Gastroesophageal sphincter (tissue), 4 donors: Measurements from ENCODE around the gene SNRNP70. TPM values are rescaled to one million over a fixed set of nuclear protein-coding genes. Genes with fewer than 3 reads are reported as not detected.

Source experiments
- ATAC-seq: fragments of 150-250 bp; one replicate; pipeline ENCODE4 v1.9.1; 2016; ENCODE audit warnings: mild to moderate bottlenecking, moderate library complexity
- H3K27ac ChIP-seq, 4 donors: fragments of 200-600 bp; sonication (generic) in 3 of 4; 1 replicate in 3 of 4; 2 replicates in 1 of 4; pipeline ENCODE4 v1.5.1; 2016 to 2019
- H3K27me3 ChIP-seq: fragments of 200-600 bp; sonication (generic); one replicate; pipeline ENCODE4 v1.5.1; 2019
- H3K36me3 ChIP-seq, 2 donors: fragments of 200-600 bp; sonication (generic); one replicate each; pipeline ENCODE4 v1.5.1; 2019; ENCODE audit warnings: control low read depth in 1 of 2
- H3K4me1 ChIP-seq, 3 donors: fragments of 200-600 bp; sonication (generic); 1 replicate in 2 of 3; 2 replicates in 1 of 3; pipeline ENCODE4 v1.5.1; 2016 to 2019; ENCODE audit warnings: control low read depth in 2 of 3
- H3K4me3 ChIP-seq, 2 donors: fragments of 200-600 bp; sonication (generic); one replicate each; pipeline ENCODE4 v1.5.1; 2019; ENCODE audit warnings: mild to moderate bottlenecking in 1 of 2, moderate library complexity in 1 of 2
- H3K9me3 ChIP-seq, 3 donors: fragments of 200-600 bp; sonication (generic); one replicate each; pipeline ENCODE4 v1.5.1; 2017 to 2019; ENCODE audit warnings: control low read depth in 2 of 3
- EP300 ChIP-seq: sonication (generic); formaldehyde crosslinking; IDR thresholded peaks from one replicate; pipeline ENCODE4 v1.6.1; 2017; ENCODE audit warnings: antibody characterized with exemption, mild to moderate bottlenecking
- POLR2A ChIP-seq, 2 donors: fragments of 450-650 bp; IDR thresholded peaks; one replicate each; pipeline ENCODE4 v1.6.1; 2017; ENCODE audit warnings: antibody characterized with exemption in 2 of 2, mild to moderate bottlenecking in 2 of 2, moderate library complexity in 1 of 2
- POLR2AphosphoS5 ChIP-seq: sonication (generic); formaldehyde crosslinking; IDR thresholded peaks from one replicate; pipeline ENCODE4 v1.6.1; 2017; ENCODE audit warnings: antibody characterized with exemption
- WGBS, 2 donors: methylation state at CpG; one replicate each; pipeline ENCODE4 v1.1.5; 2018; ENCODE audit warnings: low coverage in 1 of 2; 5-methylcytosine and 5-hydroxymethylcytosine counted together
- total RNA-seq, 4 donors: library from RNA; depleted of rRNA; stranded (reverse); fragments of >200 nt; gene quantifications; one replicate each; pipeline ENCODE4 v1.1.0, GENCODE V29; 2016
- TF ChIP-seq, protein P1 (sequence below), 4 experiments: fragments of 200-600 bp in 2 of 4; fragments of 450-650 bp in 2 of 4; sonication (generic) in 1 of 4; IDR thresholded peaks; one replicate each; pipeline ENCODE4 v1.5.1; 2017 to 2019; ENCODE audit warnings: antibody characterized with exemption in 4 of 4, mild to moderate bottlenecking in 2 of 4, moderate library complexity in 2 of 4

SNRNP70 gene
- total RNA-seq, 4 donors from 2014 or later = 77.4 to 323 (median 192) TPM

DNA sequence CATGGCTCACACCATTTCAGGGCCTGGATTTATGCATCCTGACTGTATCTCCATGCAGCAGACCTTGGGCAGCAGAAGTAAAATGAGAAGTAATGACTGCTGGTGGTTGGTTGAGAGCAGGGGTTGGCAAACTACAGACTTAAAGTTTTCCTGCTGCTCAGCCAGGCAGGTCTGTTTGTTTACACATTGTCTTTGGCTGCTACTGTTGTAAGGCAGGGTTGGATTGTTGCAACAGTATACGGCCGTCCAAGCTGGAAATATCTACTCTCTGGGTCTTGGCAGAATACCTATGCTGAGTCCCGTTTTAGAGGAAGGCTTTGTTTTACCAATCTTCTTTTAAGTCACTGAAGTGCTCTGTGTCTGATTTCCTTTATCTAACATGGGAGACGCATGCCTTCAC, 13.5 kb downstream of the SNRNP70 start:
- TF ChIP-seq, protein P1, sequence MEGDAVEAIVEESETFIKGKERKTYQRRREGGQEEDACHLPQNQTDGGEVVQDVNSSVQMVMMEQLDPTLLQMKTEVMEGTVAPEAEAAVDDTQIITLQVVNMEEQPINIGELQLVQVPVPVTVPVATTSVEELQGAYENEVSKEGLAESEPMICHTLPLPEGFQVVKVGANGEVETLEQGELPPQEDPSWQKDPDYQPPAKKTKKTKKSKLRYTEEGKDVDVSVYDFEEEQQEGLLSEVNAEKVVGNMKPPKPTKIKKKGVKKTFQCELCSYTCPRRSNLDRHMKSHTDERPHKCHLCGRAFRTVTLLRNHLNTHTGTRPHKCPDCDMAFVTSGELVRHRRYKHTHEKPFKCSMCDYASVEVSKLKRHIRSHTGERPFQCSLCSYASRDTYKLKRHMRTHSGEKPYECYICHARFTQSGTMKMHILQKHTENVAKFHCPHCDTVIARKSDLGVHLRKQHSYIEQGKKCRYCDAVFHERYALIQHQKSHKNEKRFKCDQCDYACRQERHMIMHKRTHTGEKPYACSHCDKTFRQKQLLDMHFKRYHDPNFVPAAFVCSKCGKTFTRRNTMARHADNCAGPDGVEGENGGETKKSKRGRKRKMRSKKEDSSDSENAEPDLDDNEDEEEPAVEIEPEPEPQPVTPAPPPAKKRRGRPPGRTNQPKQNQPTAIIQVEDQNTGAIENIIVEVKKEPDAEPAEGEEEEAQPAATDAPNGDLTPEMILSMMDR (IDR thresholded peaks at IDR 0.05) = no peak
- TF ChIP-seq EP300 (no peak), POLR2A (IDR thresholded peaks at IDR 0.05) (no peak), POLR2AphosphoS5 (no peak)
- no peaks in the 10 kb centered on the region for H3K27me3 ChIP-seq
- H3K4me3 ChIP-seq = no peak overlapping the region
- peaks cover 0 to 99% of the 10 kb centered on the region in 2 donors for H3K36me3 ChIP-seq
- ATAC-seq = no peak
- H3K4me1 ChIP-seq = peaks cover 0 to 38% (median 0%) of the 10 kb centered on the region in 3 donors
- H3K27ac ChIP-seq = no peak overlapping the region
- 76% methylated on average over 4 of the region's 4 CpGs; no CpG with 5 or more reads in 1 of the 2 donors for WGBS, 2 donors
- H3K9me3 ChIP-seq = no peaks in the 10 kb centered on the region

DNA sequence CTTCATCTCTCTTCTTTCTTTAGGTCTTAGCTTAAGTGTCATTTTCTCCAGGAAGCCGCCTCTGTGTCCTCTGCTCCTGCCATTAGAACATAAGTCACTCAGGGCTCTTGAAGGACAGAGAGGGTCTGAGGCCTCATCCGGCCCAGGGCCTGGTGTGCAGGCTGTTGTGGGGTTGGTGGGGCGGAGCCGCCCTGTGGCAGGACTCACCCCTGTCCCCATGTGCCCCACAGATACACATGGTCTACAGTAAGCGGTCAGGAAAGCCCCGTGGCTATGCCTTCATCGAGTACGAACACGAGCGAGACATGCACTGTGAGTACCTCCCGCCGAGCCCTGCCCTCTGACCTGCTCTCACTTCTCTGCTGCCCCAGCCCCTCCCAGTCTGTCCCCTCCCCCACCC, 15.9 kb downstream of the SNRNP70 start:
- Histone ChIP-seq H3K36me3 (peaks cover 0 to 100% of the 10 kb centered on the region in 2 donors), H3K27ac (no peak overlapping the region), H3K9me3 (no peaks in the 10 kb centered on the region), H3K4me3 (no peak overlapping the region), H3K4me1 (peaks cover 0 to 19% (median 0%) of the 10 kb centered on the region in 3 donors), H3K27me3 (no peaks in the 10 kb centered on the region)
- 100% methylated on average over 1 of the region's 12 CpGs; no CpG with 5 or more reads in 1 of the 2 donors for WGBS, 2 donors
- no peak for ATAC-seq
- TF ChIP-seq POLR2AphosphoS5 = no peak
- TF ChIP-seq, protein P1 (IDR thresholded peaks at IDR 0.05) = no peak
- no peak for TF ChIP-seq POLR2A (IDR thresholded peaks at IDR 0.05)
- no peak for TF ChIP-seq EP300

DNA sequence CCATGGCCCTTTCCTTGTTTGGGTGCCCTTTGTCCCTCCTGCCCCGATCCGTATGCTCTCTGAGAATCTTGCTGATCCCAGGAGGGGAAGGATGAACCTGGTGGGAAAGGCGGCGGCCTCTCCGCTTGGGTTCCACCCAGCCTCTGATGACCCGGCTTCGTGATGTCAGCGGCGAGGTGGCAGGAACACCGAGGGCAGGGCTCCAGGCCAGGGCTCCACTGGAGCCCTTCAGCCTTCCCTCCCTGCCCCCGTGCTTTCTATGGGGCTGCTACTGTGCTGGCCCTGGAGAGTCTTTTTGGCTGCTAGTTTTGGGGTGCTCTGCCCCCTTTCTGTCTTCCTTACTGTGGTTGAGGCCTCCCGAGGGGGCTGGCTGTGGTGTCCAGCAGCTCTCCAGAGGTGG, 17.1 kb downstream of the SNRNP70 start:
- H3K4me3 ChIP-seq = no peak overlapping the region
- TF ChIP-seq, protein P1 (IDR thresholded peaks at IDR 0.05) = no peak
- H3K27ac ChIP-seq = no peak overlapping the region
- ATAC-seq = no peak
- H3K27me3 ChIP-seq = no peaks in the 10 kb centered on the region
- WGBS, 2 donors = no CpG with 5 or more reads among the region's 12 CpGs
- peaks cover 0 to 100% of the 10 kb centered on the region in 2 donors for H3K36me3 ChIP-seq
- H3K9me3 ChIP-seq = no peaks in the 10 kb centered on the region
- peaks cover 0 to 19% (median 0%) of the 10 kb centered on the region in 3 donors for H3K4me1 ChIP-seq

DNA sequence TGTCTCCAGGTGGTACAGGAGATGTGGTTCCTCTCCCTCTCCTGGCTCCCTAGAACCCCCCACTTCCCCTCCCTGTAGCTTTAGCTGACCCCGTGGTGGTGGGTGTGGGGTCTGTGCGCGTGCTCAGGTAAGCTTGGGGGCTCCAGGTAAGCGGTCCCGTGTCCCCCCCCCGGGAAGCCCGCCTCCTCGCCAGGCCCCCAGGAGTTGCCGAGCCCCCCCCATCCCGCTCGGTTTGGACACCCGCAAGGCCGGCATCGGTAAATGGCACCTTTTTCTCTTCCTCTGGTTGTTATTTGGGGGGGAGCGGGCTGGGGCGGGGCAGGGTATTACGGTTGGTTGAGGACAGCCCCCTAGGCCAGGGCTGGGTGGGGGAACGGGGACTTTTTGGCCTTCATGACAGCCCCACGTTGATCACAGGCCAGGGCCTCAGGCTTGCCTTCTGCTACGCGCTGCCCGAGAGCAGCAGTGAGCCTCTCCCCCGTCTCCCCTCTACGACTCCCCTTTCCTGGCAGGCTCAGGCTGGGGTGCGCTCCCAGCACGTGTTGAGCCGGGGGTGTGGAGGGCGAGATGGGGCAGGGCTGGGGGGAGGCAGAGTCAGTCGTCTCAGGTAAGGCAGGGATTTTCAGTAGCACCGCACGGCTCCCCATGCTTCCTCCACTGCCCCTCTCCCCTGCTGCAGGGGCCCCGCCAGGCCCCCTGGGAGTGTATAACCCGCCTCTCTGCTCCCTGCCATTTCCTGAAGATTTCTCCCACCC, 18.3 kb downstream of the SNRNP70 start:
- ATAC-seq = no peak
- peaks cover 0 to 100% of the 10 kb centered on the region in 2 donors for H3K36me3 ChIP-seq
- TF ChIP-seq POLR2AphosphoS5 (no peak), EP300 (no peak), POLR2A (IDR thresholded peaks at IDR 0.05) (no peak)
- TF ChIP-seq, protein P1 (IDR thresholded peaks at IDR 0.05) = no peak
- no peaks in the 10 kb centered on the region for H3K9me3 ChIP-seq
- no peak overlapping the region for H3K4me3 ChIP-seq
- no peaks in the 10 kb centered on the region for H3K27me3 ChIP-seq
- no peak overlapping the region for H3K27ac ChIP-seq
- peaks cover 0 to 7% (median 0%) of the 10 kb centered on the region in 3 donors for H3K4me1 ChIP-seq
- 79 to 80% methylated on average over 2 to 6 of the region's 33 CpGs for WGBS, 2 donors

DNA sequence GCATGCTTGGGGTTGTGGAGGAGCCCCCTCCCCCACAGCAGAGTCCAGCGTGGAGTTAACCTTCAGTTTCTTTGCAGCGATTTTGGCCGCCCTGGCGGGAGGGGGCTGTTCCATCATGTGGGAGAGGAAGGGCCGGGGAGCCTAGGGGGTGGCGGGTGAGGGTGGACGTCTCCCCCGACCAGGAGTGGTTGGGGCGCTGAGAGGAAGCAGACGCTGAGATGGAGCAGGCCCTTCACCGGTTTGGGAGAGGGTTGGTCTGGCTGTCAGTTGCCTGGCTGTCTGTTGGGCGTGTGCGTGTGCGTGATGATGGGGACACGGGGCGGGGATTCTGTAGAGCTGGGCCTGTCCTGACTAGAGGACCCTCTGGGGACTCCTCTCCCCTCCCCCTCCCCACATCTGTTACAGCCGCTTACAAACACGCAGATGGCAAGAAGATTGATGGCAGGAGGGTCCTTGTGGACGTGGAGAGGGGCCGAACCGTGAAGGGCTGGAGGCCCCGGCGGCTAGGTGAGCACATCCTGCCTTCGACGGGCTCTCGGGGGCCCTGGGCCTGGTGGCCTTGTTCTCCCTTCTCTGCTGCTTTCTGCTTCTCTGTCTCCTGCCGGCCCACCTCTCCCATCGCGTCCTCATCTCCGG, 19.1 kb downstream of the SNRNP70 start:
- Histone ChIP-seq H3K36me3 (peaks cover 0 to 100% of the 10 kb centered on the region in 2 donors), H3K4me1 (no peaks in the 10 kb centered on the region), H3K4me3 (no peak overlapping the region), H3K27me3 (no peaks in the 10 kb centered on the region), H3K9me3 (no peaks in the 10 kb centered on the region), H3K27ac (no peak overlapping the region)
- TF ChIP-seq POLR2AphosphoS5 (no peak), EP300 (no peak), POLR2A (IDR thresholded peaks at IDR 0.05) (no peak)
- TF ChIP-seq, protein P1 (IDR thresholded peaks at IDR 0.05) = no peak
- ATAC-seq = no peak
- 65 to 74% methylated on average over 5 to 7 of the region's 30 CpGs for WGBS, 2 donors
